Fibroblast of upper back skin (primary cell): ENCODE data around the gene NBL1.

Experiments
- DNase-seq: peaks from one replicate; pipeline ENCODE4 v3.0.0-alpha.2; 2013

NBL1 gene

GRCh38 chr1:19646377-19647319 lies 2.5 kb downstream of the NBL1 start:
- DNase-seq, result no peak

GRCh38 chr1:19647643-19648042 lies 3.5 kb downstream of the NBL1 start:
- DNase-seq, result no peak

GRCh38 chr1:19648239-19648638 lies 4.1 kb downstream of the NBL1 start:
- DNase-seq, result no peak

GRCh38 chr1:19648689-19649088 lies 4.6 kb downstream of the NBL1 start:
- peak; percentile 35 for DNase-seq

- no peak for DNase-seq
Observed at GRCh38 chr1:19650416-19651140, 6.5 kb downstream of the NBL1 start.

GRCh38 chr1:19651141-19651737 lies 7.1 kb downstream of the NBL1 start:
- peak; percentile 50 for DNase-seq

GRCh38 chr1:19654386-19654785 lies 10.3 kb downstream of the NBL1 start:
- no peak for DNase-seq

- DNase-seq, result no peak
Observed at GRCh38 chr1:19654886-19655717, 11.0 kb downstream of the NBL1 start.

GRCh38 chr1:19655718-19656080 lies 11.6 kb downstream of the NBL1 start:
- no peak for DNase-seq

GRCh38 chr1:19656134-19656779 lies 12.1 kb downstream of the NBL1 start:
- DNase-seq, result no peak

- no peak for DNase-seq
Observed at GRCh38 chr1:19656780-19657466, 12.8 kb downstream of the NBL1 start.

- DNase-seq, result no peak
Observed at GRCh38 chr1:19657511-19657910, 13.4 kb downstream of the NBL1 start.

- DNase-seq, result no peak
Observed at GRCh38 chr1:19658186-19658585, 14.1 kb downstream of the NBL1 start.

- DNase-seq, result peak; percentile 42
Observed at GRCh38 chr1:19661721-19662228, 17.7 kb downstream of the NBL1 start.

- DNase-seq, result no peak
Observed at GRCh38 chr1:19662313-19662712, 18.2 kb downstream of the NBL1 start.

GRCh38 chr1:19664453-19665185 lies 20.5 kb downstream of the NBL1 start, which contains the start of gene HTR6:
Gene HTR6, plus strand, starts transcription at chr1:19664875. Its CDS starts 879 bp downstream, at chr1:19665754.
- no peak for DNase-seq

GRCh38 chr1:19665186-19665495 lies 21.0 kb downstream of the NBL1 start:
- no peak for DNase-seq

- no peak for DNase-seq
Observed at GRCh38 chr1:19665496-19666465, 21.7 kb downstream of the NBL1 start.

GRCh38 chr1:19668888-19669287 lies 24.8 kb downstream of the NBL1 start:
- DNase-seq, result no peak
